NB4 (cell line): ENCODE data around the gene KDM6A.

ENCODE experiments used
- DNase-seq: peaks from one replicate; pipeline ENCODE4 v3.0.0; 2010; ENCODE audit warnings: low read depth
- H3K4me3 ChIP-seq: one replicate; pipeline ENCODE4 v1.5.1; 2011; ENCODE audit warnings: mild to moderate bottlenecking, low read depth, low read length, moderate library complexity
- CTCF ChIP-seq: IDR thresholded peaks from one replicate; pipeline ENCODE4 v1.5.1; 2012; ENCODE audit warnings: low read depth, low read length
- MAX ChIP-seq: IDR thresholded peaks from 2 replicates; pipeline ENCODE4 v1.6.1; 2011; ENCODE audit warnings: low read depth, low read length
- MYC ChIP-seq: IDR thresholded peaks from 2 replicates; pipeline ENCODE4 v1.6.1; 2011; ENCODE audit warnings: low read depth, low read length
- POLR2A ChIP-seq: IDR thresholded peaks from 2 replicates; pipeline ENCODE4 v1.6.1; 2011; ENCODE audit warnings: mild to moderate bottlenecking; ENCODE audit not compliant: insufficient read length; ENCODE audit errors: extremely low read depth

Gene KDM6A

GRCh38 chrX:44958480-44958879, 85.5 kb downstream of the KDM6A start:
- no peak for DNase-seq
- TF ChIP-seq CTCF (no peak), POLR2A (no peak), MYC (no peak), MAX (no peak)
- H3K4me3 ChIP-seq, result no peak overlapping the region

GRCh38 chrX:44961817-44962607, 89.0 kb downstream of the KDM6A start:
- DNase-seq, result no peak
- no peak overlapping the region for H3K4me3 ChIP-seq
- TF ChIP-seq MYC, result no peak
- no peak for TF ChIP-seq CTCF
- TF ChIP-seq POLR2A, result no peak

DNA sequence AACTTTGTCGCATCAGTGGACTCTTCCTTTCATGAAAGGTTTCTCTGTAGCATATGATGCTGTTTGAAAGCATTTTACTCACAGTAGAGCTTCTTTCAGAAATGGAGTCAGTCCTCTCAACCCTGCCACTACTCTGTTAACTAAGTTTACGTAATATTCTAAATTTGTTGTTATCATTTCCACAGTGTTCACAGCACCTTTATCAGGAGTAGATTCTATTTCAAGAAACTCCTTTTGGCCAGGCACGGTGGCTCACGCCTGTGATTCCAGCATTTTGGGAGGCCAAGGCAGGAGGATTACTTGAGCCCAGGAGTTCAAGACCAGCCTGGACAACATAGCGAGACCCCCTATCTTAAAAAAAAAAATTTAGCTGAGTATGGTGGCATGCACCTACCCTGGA, 90.0 kb downstream of the KDM6A start:
- TF ChIP-seq POLR2A, result no peak
- no peak for TF ChIP-seq CTCF
- TF ChIP-seq MYC, result no peak
- no peak for TF ChIP-seq MAX
- DNase-seq, result no peak
- no peak overlapping the region for H3K4me3 ChIP-seq

DNA sequence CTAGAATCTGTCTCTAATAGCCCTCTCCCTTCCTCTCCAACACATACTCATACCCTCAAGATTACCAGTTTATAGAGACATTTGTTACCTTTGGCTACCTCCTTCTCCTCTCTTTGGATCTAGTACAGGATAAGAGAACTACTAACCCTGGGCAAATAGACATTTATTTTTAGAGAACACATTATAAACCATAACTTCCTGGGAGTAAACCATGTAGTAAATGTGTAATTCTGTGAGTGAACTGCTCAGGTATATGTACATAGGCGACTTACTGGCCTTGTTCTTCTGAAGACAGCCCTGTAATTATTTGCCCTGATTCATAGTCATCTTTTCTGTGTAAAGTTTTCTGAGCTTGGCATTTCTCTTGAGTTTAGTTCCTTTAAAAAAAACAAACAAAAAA, 94.2 kb downstream of the KDM6A start:
- no peak for DNase-seq
- H3K4me3 ChIP-seq, result no peak overlapping the region
- TF ChIP-seq MYC, result no peak
- TF ChIP-seq CTCF, result no peak
- no peak for TF ChIP-seq MAX
- no peak for TF ChIP-seq POLR2A

GRCh38 chrX:44970709-44971108, 97.7 kb downstream of the KDM6A start:
- DNase-seq, result no peak
- TF ChIP-seq MYC, result no peak
- no peak for TF ChIP-seq POLR2A
- TF ChIP-seq CTCF, result no peak
- TF ChIP-seq MAX, result no peak
- H3K4me3 ChIP-seq, result no peak overlapping the region
